ENCODE data around the gene CCDC14.
"Not testable (repeated sequence)": the region's sequence is repeated elsewhere in the genome, so short reads cannot be mapped to it uniquely, and the experiment has no call there.

CCDC14 gene, protein sequence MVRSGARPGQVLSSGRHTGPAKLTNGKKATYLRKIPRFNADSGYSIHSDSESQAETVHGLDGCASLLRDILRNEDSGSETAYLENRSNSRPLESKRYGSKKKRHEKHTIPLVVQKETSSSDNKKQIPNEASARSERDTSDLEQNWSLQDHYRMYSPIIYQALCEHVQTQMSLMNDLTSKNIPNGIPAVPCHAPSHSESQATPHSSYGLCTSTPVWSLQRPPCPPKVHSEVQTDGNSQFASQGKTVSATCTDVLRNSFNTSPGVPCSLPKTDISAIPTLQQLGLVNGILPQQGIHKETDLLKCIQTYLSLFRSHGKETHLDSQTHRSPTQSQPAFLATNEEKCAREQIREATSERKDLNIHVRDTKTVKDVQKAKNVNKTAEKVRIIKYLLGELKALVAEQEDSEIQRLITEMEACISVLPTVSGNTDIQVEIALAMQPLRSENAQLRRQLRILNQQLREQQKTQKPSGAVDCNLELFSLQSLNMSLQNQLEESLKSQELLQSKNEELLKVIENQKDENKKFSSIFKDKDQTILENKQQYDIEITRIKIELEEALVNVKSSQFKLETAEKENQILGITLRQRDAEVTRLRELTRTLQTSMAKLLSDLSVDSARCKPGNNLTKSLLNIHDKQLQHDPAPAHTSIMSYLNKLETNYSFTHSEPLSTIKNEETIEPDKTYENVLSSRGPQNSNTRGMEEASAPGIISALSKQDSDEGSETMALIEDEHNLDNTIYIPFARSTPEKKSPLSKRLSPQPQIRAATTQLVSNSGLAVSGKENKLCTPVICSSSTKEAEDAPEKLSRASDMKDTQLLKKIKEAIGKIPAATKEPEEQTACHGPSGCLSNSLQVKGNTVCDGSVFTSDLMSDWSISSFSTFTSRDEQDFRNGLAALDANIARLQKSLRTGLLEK

DNA sequence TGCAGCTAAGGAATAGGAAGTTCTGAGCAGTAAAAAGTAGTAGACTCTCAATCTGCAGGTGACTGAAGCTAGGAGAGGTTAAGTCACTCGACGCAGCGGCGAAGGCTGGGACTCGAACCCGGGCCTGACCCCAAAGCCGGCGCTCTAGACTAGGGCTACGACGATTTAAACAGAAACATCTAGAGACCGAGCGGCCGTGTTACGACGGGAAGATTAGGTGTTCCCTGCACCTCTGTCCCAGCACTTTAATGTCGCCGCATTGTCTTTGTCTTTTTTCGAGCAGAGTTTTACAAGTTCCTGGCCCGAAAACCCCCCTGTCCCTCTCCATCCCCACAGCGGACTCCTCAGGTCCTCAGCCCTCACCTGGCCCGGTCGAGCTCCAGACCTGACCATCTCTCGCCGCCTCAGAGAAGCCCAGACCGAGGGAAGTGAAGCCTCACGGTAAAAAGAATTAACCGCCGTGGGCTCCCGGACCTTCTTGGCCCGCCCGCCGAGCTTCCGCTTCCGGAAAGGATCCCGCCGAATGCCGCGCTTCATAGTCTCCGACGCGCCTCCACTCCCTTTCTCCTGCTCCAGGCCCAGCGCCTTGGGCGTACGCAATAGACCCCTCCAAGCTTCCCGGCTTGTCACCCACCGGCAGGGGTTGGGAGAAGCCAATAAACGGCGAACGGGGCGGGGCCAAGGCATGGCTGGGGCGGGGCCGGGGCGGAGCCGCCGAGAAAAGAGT lies at the start of gene CCDC14:
TSS of gene CCDC14 (minus strand) at position 449 of the 727 bp plus-strand sequence. CDS start at position 393, 56 bp downstream.
- FAIRE-seq = peak; percentile 67

DNA sequence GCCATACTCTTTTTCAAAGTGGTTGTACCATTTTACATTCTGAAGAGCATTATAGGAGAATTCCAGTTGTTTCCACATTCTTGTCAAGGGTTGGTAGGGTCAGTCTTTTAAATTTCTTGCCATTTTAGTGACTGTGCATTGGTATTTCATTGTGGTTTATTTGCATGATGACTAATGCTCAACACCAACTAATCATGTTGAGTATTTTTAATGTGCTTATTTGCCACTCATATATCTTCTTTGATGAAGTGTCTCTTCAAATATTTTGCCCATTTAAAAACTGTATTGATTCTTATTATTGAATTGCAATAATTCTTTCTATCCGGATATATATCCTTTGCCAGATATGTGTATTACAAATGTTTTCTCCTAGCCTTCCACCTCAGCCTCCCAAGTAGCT lies 47.3 kb upstream of the CCDC14 start:
- FAIRE-seq = not testable (repeated sequence)

DNA sequence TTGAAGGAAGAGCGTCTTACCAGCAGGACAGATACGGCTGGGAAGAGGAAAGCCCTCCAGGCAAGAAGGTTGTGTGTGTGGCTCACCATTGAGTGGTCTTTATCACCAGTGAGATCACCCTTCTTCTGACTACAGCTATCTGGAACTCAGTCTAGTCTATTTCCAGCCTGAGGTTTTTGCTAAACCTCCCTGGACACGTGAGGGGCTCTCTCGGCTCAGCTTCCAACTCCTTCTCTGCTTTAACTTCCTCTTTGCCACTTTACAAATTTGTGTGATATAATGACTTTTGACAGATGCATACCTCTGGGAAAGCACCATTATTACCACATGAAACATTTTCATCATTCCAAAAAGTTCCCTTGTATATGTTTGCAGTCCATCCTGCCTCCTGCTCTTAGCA lies 46.2 kb upstream of the CCDC14 start:
- FAIRE-seq = no peak

DNA sequence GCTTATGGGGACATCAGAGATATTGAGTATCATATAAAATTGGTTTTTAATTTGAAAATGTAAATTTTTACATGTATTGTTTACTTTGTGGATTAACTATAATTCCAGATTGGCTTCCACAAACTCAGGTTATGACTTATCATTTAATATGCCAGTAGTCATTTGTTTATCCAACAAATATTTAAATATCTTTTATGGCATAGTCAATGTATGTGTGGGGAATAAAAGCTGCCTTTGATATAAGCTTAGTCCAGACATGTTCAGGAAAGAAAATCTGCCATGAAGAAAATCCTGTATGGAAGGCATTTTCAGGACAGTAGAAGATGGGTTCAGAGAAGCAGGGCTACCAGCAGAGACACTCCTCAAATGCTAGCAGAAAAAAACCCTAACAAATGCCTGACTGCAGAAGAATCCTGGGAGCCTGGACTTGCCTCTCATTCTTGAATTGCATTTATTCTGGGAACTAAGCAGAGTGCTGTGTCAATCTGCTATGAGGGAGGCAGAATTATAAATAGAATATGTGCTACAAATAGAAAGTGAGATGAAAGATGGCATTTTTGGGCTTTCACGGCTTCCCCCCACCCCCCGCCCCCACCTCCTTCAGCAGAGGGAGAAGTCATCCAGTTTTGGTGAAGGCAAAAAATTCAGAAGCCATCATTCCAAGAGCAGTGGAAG lies 41.5 kb upstream of the CCDC14 start:
- FAIRE-seq = not testable (repeated sequence)

DNA sequence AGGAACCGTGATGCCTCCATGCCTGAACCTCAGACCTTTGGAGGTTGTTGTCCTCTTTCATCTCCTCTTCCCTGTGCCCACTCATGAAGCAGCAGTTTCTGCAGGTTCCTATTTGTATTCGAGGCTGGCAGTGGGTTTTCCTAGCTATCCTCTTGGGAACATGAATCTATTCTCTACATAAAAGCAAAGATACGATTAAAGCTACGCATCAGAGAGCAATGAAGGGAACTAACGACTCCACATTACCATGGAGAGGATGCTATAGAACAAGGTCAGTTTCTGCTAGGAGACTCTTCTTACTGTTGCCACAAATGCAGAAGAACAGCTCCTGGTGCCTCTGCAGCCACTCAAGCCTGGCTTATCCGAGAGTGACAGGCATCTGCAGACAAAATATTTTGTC lies 40.3 kb upstream of the CCDC14 start:
- FAIRE-seq = not testable (repeated sequence)

DNA sequence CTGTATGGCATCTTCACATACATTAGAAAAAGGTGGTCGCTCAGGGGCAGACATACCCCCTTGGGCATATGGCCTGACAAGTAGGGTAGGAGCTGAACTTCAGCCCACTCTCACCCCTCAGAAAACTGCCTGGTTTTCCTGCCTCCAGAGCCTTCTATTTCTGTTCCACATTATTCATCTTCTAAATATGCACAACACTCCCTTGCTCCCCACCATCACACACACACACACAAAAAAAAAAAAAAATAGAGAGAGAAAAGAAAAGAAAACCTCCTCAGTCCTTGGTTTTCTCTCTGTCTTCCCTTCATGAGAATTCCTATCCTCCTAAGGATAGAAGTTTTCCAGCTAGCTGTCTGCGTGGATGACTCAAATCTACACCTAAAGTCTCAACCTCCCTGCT lies 36.5 kb upstream of the CCDC14 start:
- FAIRE-seq = no peak

DNA sequence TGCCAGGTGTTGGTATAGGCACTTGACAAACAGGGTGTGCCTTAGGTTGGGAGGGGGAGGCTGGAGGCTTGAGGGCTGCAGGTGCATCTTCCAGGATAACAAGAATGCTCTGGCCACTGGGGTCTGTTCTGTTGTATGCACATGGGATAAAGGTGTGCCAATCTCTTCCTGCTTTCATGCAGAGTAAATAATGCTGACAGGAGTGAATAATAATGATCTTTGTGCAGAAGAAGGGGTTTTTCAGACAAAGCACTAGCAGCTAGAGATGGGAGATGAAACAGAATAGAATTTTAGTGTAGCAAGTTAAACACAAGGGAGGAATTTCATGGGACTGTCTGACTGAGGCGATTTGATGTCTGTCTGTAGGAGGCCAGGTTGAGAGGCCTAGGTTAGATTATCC lies 32.8 kb upstream of the CCDC14 start:
- no peak for FAIRE-seq

DNA sequence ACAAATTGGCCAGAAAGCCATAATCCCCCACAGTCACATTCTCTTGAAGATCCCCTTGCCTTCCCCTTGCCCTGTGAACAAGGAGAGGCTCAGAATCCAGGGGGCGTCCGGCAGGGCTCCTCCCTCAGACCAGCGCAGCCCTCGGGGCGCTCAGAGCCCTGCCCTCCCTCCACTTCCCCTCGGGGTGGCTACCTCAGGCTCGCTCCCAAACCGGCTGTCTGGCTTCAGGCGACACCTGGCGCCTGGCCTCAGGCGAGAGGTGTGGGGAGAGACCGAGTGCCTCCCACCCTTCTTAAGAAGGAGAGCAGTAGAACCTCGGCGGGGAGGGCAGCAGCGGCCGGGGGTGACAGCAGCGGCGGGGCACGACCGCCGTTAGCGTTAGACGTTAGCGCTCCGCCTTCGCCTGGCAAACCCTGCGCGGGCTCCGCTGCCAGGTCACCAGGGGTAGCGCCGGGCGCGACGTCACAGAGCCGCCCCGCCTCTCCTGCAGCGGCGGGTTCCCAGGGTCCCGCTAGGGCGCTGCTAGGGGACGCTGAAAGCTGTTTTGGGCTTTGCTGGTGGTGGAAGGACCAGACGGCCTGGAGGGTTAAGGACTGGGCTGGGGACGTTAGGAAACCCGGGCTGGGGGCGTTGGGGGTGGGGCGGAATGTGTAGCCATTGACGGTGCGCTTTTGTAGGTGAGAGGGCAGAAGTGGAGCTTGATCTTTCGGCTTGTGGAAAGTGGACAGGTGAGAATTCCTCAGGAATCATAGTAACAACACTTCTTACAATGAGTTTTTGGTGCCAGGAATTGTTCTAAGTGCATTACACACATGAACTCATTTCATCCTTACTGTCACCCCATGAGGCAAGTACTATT lies 30.9 kb upstream of the CCDC14 start, which contains the start of gene ROPN1:
TSS of gene ROPN1 (minus strand) at position 395 of the 859 bp plus-strand sequence. CDS start 11,643 bp downstream, outside the sequence.
- FAIRE-seq = not testable (repeated sequence)

DNA sequence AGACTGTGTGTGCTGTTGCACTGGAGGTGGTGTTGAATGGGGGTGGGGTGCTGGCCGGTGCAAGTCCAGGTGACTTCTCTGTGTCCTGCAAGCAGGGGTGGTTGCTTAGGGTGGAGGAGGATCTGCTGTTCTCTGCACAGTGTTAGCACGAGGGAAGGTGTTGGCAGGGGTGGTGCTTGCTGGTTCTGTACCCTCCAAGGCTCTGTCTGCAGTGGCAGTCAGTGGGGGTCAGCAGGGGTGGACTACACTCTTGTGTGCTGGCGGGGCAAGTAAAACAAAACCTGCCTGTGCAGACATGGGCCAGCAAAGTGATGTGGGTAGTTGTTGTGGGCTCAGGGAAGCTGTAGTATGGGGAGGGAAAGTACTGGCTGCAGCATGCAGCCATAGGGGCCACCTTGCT lies 25.4 kb upstream of the CCDC14 start:
- no peak for FAIRE-seq

DNA sequence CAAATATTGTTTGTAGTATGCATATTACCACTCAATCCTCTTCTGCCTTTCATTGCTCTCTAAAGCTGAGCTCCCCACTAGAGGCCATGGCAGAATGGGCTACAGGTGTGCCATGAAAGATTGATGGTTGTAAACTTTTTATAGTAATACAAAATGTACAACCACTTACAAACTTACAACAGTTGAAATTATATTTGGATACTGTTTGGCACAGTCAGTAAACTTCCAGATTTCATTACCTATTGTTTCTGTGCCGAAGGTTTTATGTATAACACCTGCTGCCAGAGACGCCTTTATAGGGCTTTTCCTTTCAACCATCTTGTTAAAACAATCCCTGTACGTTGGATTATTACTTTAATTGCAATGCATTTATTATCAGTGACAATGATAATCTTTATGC lies 23.9 kb upstream of the CCDC14 start:
- FAIRE-seq = no peak

DNA sequence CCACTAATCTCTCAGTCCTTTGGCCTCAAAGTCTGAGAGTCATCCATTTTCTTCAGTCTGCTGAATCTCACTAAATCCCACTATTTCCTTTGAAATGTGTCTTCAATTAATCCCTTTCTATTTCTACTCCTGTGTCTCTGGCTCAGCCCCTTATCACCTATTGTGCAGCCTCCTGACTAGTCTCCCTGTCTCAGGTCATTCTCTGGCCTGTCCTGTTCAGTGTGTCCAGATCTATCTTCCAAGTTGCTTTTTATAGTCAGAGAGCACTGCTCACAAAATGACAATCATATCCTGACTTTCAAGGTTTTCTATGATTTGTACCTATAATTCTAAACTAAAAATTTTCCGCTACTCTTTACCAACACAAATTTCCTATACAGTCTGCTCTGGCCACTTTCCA lies 23.3 kb upstream of the CCDC14 start:
- FAIRE-seq = no peak

DNA sequence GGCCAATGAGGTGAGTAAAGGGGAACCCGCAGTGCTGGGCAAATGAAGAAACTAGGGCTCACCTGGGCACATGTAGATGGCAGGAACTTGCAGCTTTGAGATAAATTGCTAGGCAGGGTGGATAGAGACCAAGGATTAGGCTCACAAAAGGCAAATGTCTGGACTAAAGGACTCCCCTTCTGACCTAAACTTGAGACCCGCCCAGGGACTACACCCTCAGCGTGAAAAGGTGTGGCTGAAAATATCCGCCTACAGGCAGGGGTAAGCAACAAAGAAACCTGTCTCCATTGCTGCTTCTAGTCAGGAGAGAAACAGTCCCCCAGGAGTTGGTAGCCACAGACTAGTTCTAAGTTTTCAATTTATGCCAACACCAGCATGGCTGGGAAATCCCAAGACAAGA lies 20.3 kb upstream of the CCDC14 start:
- not testable (repeated sequence) for FAIRE-seq

DNA sequence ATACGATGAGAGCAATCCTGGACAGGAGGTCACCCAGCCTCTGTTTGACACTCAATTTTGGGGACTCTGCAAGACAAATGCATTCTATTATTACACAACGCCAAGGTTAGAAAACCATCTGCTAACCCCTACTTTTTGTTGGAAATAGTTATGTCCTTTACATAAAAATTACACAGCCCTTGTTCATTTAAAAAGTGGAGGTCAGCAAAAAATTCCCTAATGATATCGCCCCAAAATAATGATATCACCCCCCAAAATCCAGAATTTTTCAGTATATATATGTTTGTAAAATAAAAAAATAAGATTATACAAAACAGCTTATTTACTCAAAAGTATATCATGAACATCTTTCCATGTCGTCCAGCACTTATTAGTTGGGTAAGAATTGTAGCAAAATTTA lies 19.5 kb upstream of the CCDC14 start:
- FAIRE-seq = no peak

DNA sequence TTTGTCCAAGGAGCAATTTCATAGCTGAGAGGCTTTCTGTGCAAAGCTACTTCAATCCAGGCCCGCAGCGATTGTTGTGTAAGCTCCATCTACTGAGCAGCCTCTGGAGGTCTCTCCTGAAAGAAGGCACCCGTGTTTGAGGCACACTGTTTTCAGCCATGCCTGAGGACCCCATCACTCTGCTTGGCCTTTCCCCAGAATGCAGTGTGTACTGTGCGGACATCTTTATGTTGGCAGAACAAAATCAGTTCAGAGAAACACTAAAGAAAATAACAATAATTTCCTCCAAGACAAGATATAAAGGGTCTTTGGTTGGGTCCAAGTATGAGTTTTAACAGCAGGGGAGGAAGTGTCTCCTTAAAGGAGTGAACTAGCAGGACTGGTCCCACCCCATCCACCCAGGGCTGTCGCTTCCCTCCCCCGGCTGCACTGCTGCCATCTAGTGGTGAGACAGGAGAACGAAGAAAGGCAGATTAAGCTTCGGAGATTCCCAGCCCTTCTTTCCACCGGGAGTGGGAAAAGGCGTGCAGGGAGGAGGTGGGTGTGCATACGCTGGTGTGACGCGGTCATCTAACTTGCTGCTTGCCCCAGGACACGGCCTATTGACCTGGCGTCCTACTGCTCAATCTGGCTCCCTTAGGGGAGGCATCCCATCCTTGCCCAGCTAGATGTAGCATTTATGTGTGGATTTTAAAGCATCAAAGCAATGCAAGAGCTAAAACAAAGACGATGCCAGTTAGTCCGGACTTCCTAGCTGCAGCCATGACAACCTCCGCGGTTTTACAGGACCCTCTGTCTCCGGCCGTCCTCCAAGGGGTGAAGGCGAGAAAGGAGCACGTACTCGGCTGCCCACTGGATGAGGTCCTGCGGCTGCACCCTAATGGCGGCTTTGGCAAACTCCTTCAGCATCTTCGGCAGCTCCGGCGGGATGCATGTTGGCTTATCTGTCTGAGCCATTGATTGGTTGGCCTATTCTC lies 18.8 kb upstream of the CCDC14 start:
- FAIRE-seq = peak; percentile 33

DNA sequence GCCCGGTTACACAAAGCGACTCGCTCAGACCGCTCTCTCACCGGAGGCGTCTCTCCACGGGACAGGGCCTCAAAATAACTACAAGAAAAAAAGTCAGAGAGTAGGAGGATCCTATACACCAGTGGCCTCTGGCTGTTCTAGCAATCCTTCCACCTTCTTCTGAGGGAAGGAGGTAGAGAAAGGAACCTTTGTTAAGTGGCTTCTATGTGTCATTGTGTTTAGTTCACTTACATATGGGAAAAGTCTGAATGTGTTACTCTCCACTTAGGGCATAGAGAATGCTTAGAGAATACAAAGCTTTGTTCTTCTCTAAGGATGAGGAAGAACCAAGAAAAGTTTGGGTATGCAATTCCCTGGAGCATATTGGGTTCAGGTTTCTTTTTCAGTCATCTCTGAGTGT lies 15.9 kb upstream of the CCDC14 start:
- not testable (repeated sequence) for FAIRE-seq

DNA sequence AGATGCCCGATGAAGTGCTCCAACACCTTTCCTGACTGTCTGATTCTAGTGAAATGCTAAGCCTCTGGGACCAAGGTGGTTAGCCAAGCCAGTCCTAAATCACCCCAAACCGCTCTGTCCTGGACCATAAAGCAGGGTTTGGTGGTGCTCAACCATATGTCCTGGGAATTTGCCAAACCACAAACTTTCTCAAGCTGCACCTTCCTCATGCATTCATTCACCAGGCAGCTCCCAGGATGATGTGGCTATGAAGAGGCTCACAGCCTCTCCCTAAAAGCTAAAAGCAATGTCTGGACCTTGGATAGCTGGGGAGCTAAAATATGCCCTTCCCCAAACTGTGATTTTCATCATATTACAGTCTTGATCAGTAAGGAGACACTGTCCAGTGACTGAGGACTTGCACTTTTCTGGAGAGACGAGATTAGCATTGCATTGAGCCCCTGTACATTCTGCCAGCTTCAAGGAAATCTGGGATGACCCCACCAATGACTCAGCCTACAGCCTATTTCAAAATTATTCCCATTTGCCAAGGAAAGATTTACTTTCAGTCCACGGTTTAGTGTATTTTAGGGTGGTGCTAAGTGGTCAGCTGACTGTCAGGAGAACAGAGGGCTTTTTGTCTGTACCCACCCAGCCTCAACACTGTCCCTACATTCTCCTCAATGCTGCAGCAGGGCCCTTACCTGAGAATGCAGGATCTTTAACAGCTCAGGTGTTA lies 15.3 kb upstream of the CCDC14 start:
- FAIRE-seq = not testable (repeated sequence)

DNA sequence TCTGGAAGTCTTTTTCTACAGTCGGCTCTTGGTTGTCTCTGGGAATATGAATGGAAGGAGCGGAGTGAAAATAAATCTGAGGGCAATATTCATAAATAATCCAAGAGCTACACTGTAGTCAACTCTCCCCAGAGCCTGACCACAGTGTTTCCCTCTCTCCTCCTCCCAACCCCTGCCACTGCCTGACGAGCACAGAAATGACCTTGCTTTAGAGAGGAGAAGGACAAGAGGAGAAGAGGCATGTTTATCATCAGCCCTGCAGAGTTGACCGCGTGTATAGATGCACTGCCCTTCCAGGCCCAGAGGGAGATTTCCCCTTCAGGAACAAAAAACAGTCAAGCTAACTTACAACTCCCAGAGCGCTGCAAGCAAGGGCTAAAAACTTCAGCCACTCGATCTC lies 14.0 kb upstream of the CCDC14 start:
- FAIRE-seq = not testable (repeated sequence)

DNA sequence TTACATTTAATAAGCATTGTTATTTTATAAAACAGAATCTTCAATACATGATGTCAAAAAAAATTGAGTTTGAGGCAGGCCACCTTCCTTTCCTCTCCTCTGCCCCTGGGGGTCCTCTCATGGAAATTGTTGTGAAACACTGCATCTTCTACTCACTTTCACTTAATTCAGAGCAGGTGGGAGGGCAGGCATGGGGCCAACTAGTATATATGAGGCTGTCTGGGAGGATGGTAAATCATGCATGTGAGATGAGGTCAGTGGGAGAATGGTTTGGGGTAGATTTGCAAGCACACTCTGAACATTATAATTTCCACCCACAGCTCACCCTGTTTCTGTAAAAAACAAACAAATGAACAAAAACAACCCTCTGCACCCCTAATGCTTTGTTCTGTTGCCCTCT lies 10.4 kb upstream of the CCDC14 start:
- FAIRE-seq = no peak

DNA sequence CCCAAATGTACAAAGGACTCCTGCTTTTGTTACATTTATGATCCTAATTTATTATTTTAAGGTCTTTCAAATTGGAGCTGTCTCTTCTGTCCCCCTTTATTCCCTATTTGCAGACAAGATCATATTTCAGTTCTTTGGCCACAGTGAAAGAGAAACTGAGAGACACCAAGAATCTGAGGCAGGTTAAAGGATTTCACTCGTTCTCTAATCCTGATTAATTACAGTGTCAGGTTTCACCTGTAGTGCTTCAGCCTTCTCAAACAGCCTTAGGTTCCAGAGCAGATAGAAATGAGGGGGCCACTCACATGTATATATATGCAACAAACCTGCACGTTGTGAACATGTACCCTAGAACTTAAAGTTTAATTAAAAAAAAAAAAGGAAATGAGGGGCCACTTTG lies 6.2 kb upstream of the CCDC14 start:
- not testable (repeated sequence) for FAIRE-seq
